B cell (primary cell): ENCODE data around the gene ANAPC2. TPM values are rescaled to one million over a fixed set of nuclear protein-coding genes. Genes with fewer than 3 reads are reported as not detected.
"Not testable (repeated sequence)": the region's sequence is repeated elsewhere in the genome, so short reads cannot be mapped to it uniquely, and the experiment has no call there.

Experiments used
- ATAC-seq: fragments of 200-7000 bp; cut with Tn5 transposase; one replicate; pipeline ENCODE4 v1.10.0; 2021; ENCODE audit warnings: low read depth, mild to moderate bottlenecking, moderate number of reproducible peaks, moderate library complexity
- CTCF ChIA-PET: fragments of 350-600 bp; sonication (Branson Sonifier 250); formaldehyde crosslinking; loops from one replicate; lab custom pipeline; 2021; ENCODE audit warnings: antibody characterized with exemption, inconsistent platforms; lab: Charles Lee
- POLR2A ChIA-PET: fragments of 350-600 bp; sonication (Branson Sonifier 250); formaldehyde crosslinking; loops from one replicate; lab custom pipeline; 2021; ENCODE audit warnings: antibody characterized with exemption; lab: Charles Lee
- DNase-seq: peaks from one replicate; pipeline ENCODE4 v3.0.0; 2013
- H2AFZ ChIP-seq: 2 replicates; pipeline ENCODE4 v1.6.1; 2012; ENCODE audit warnings: mild to moderate bottlenecking, low read depth, low read length; ENCODE audit not compliant: insufficient read depth, poor library complexity, severe bottlenecking
- H3K27ac ChIP-seq, 2 donors: 1 replicate in 1 of 2; 2 replicates in 1 of 2; pipeline ENCODE4 v1.5.1; 2012 to 2013; ENCODE audit warnings: low read length in 2 of 2, mild to moderate bottlenecking in 2 of 2, moderate library complexity in 1 of 2
- H3K27me3 ChIP-seq, 4 experiments: fragments of 200-600 bp in 1 of 4; sonication (generic) in 1 of 4; replicated peaks in 1 of 4; 1 replicate in 2 of 4; 2 replicates in 2 of 4; pipeline versions ENCODE4 v1.6.1 to v1.7.0; 2013 to 2016; ENCODE audit warnings: low read length in 3 of 4, mild to moderate bottlenecking in 2 of 4, mixed read lengths in 1 of 4, moderate library complexity in 1 of 4; ENCODE audit not compliant: insufficient read depth in 4 of 4, control insufficient read depth in 3 of 4; ENCODE audit errors: control extremely low read depth in 1 of 4
- H3K36me3 ChIP-seq, 2 experiments: replicated peaks in 1 of 2; 1 replicate in 1 of 2; 2 replicates in 1 of 2; pipeline versions ENCODE4 v1.6.1 to v1.7.1; 2013; ENCODE audit warnings: low read length in 1 of 2; ENCODE audit not compliant: insufficient read depth in 2 of 2, control insufficient read depth in 1 of 2; ENCODE audit errors: control extremely low read depth in 1 of 2, extremely low read depth in 1 of 2
- H3K4me1 ChIP-seq, 2 donors: fragments of 200-600 bp in 1 of 2; sonication (generic) in 1 of 2; 1 replicate in 1 of 2; 2 replicates in 1 of 2; pipeline versions ENCODE4 v1.5.1 to v1.6.1; 2013 to 2017; ENCODE audit warnings: low read length in 2 of 2; ENCODE audit not compliant: control insufficient read depth in 2 of 2, insufficient read depth in 2 of 2
- H3K4me2 ChIP-seq: replicated peaks from 2 replicates; pipeline ENCODE3; 2012; ENCODE audit warnings: mild to moderate bottlenecking, low read depth, low read length; ENCODE audit not compliant: poor library complexity, severe bottlenecking
- H3K4me3 ChIP-seq, 5 experiments: fragments of 200-600 bp in 1 of 5; sonication (generic) in 1 of 5; 1 replicate in 3 of 5; 2 replicates in 2 of 5; pipeline versions ENCODE4 v1.5.1 to v1.7.0; 2011 to 2016; ENCODE audit warnings: low read length in 4 of 5, mild to moderate bottlenecking in 4 of 5, low read depth in 2 of 5, control low read depth in 1 of 5, moderate library complexity in 1 of 5; ENCODE audit not compliant: insufficient read depth in 1 of 5; ENCODE audit errors: control extremely low read depth in 1 of 5, extremely low read depth in 1 of 5
- H3K79me2 ChIP-seq: fragments of 200-600 bp; sonication (generic); one replicate; pipeline ENCODE4 v1.6.0; 2016; ENCODE audit warnings: low read length; ENCODE audit not compliant: control insufficient read depth, insufficient read depth
- H3K9ac ChIP-seq: fragments of 200-600 bp; sonication (generic); 2 replicates; pipeline ENCODE4 v1.6.1; 2017; ENCODE audit warnings: mild to moderate bottlenecking, low read length, moderate library complexity
- H3K9me3 ChIP-seq, 3 donors: one replicate each; pipeline versions ENCODE4 v1.6.1 to v1.7.1; 2013; ENCODE audit warnings: low read length in 2 of 3; ENCODE audit not compliant: control insufficient read depth in 2 of 3, insufficient read depth in 1 of 3; ENCODE audit errors: control extremely low read depth in 1 of 3
- H4K20me1 ChIP-seq: 2 replicates; pipeline ENCODE4 v1.6.0; 2012; ENCODE audit warnings: mild to moderate bottlenecking, low read length; ENCODE audit not compliant: insufficient read depth, control insufficient read depth, poor library complexity, severe bottlenecking
- H3K27ac Mint-ChIP-seq: one replicate; pipeline ENCODE4 v1.8.0; 2021; ENCODE audit warnings: mixed read lengths
- H3K27me3 Mint-ChIP-seq: one replicate; pipeline ENCODE4 v1.8.0; 2021; ENCODE audit warnings: mixed read lengths
- H3K4me1 Mint-ChIP-seq: one replicate; pipeline ENCODE4 v1.8.0; 2021; ENCODE audit warnings: mixed read lengths
- H3K4me3 Mint-ChIP-seq: one replicate; pipeline ENCODE4 v1.8.0; 2021; ENCODE audit warnings: mixed read lengths
- H3K9me3 Mint-ChIP-seq: one replicate; pipeline ENCODE4 v1.8.0; 2022; ENCODE audit warnings: mixed read lengths; ENCODE audit not compliant: insufficient read depth
- CTCF ChIP-seq: fragments of 200-600 bp; IDR thresholded peaks from one replicate; pipeline ENCODE4 v1.8.0; 2022; ENCODE audit warnings: antibody characterized with exemption, mild to moderate bottlenecking
- EZH2 ChIP-seq: IDR thresholded peaks from 2 replicates; pipeline ENCODE4 v1.6.1; 2012; ENCODE audit warnings: borderline replicate concordance, low read depth, mild to moderate bottlenecking, moderate library complexity, low read length; ENCODE audit not compliant: insufficient read depth, poor library complexity, severe bottlenecking
- WGBS: methylation state at CpG from one replicate; pipeline ENCODE4 v1.1.5; 2013; ENCODE audit warnings: missing lambda C conversion rate; ENCODE audit not compliant: insufficient coverage; 5-methylcytosine and 5-hydroxymethylcytosine counted together
- intact Hi-C: fragments of 100-400 bp; cut with micrococcal nuclease; formaldehyde crosslinking; loops from one replicate; pipeline ENCODE4 v1.10.0; 2022
- polyA plus RNA-seq: library from polyadenylated mRNA; depleted of rRNA; stranded (reverse); fragments of >200 nt; gene quantifications from 2 replicates; pipeline ENCODE4 v1.2.3, GENCODE V29; 2012
- total RNA-seq, 2 donors: library from RNA; stranded (reverse); fragments of 120-200 nt in 1 of 2; gene quantifications; 1 replicate in 1 of 2; 2 replicates in 1 of 2; pipeline versions ENCODE4 v1.2.3 to v1.2.4, GENCODE V29; 2013 to 2022

The ANAPC2 gene
- total and polyA plus RNA-seq, 2 donors (not counting 1 experiment from before 2014, with no cell fraction given) = 121 to 127 TPM

GRCh38 chr9:137136261-137136880 lies 52.0 kb downstream of the ANAPC2 start:
- no peak overlapping the region for H3K4me2 ChIP-seq

GRCh38 chr9:137135154-137135553 lies 53.2 kb downstream of the ANAPC2 start:
- H4K20me1 ChIP-seq, H3K27ac ChIP-seq, H2AFZ ChIP-seq, intact Hi-C loops, H3K79me2 ChIP-seq, ATAC-seq, CTCF ChIA-PET, H3K36me3 ChIP-seq, H3K4me2 ChIP-seq, DNase-seq, H3K4me3 ChIP-seq, H3K4me3 Mint-ChIP-seq, H3K4me1 Mint-ChIP-seq, H3K9ac ChIP-seq, H3K9me3 Mint-ChIP-seq, POLR2A ChIA-PET, H3K27ac Mint-ChIP-seq: not testable (repeated sequence)
- 83% methylated on average over 6 of the region's 9 CpGs for whole genome bisulfite sequencing
- peaks cover 0 to 29% (median 0%) of the 10 kb centered on the region in 3 donors for H3K9me3 ChIP-seq
- peaks cover 16 to 18% of the 10 kb centered on the region in 2 donors for H3K4me1 ChIP-seq
- peaks cover 0 to 45% (median 23%) of the 10 kb centered on the region in 4 experiments for H3K27me3 ChIP-seq
- peaks cover 32% of the 10 kb centered on the region for H3K27me3 Mint-ChIP-seq

More at GRCh38 chr9:137136261-137136880, 52.0 kb downstream of the ANAPC2 start:
- intact Hi-C loops = no loop called here
- H3K9ac ChIP-seq = no peak overlapping the region
- peaks cover 0 to 56% (median 32%) of the 10 kb centered on the region in 4 experiments for H3K27me3 ChIP-seq
- Mint-ChIP-seq H3K9me3 (no peaks in the 10 kb centered on the region), H3K4me3 (no peak overlapping the region), H3K4me1 (no peaks in the 10 kb centered on the region), H3K27me3 (peaks cover 43% of the 10 kb centered on the region), H3K27ac (no peak overlapping the region)
- H3K4me1 ChIP-seq = peaks cover 11 to 14% of the 10 kb centered on the region in 2 donors
- H3K36me3 ChIP-seq = no peaks in the 10 kb centered on the region
- WGBS = 39% methylated on average over 27 of the region's 27 CpGs
- DNase-seq = peak; percentile 21
- POLR2A ChIA-PET = no interaction called here
- no peak for ATAC-seq
- peaks cover 0 to 29% (median 0%) of the 10 kb centered on the region in 3 donors for H3K9me3 ChIP-seq
- no peak overlapping the region for H2AFZ ChIP-seq
- H4K20me1 ChIP-seq = no peaks in the 10 kb centered on the region
- no peaks in the 10 kb centered on the region for H3K79me2 ChIP-seq
- no peak for TF ChIP-seq EZH2
- TF ChIP-seq CTCF = no peak
- H3K4me3 ChIP-seq = no peak overlapping the region
- no peak overlapping the region for H3K27ac ChIP-seq
- CTCF ChIA-PET = no interaction called here
